Measurements from ENCODE around the gene MICB.

Gene MICB

DNA sequence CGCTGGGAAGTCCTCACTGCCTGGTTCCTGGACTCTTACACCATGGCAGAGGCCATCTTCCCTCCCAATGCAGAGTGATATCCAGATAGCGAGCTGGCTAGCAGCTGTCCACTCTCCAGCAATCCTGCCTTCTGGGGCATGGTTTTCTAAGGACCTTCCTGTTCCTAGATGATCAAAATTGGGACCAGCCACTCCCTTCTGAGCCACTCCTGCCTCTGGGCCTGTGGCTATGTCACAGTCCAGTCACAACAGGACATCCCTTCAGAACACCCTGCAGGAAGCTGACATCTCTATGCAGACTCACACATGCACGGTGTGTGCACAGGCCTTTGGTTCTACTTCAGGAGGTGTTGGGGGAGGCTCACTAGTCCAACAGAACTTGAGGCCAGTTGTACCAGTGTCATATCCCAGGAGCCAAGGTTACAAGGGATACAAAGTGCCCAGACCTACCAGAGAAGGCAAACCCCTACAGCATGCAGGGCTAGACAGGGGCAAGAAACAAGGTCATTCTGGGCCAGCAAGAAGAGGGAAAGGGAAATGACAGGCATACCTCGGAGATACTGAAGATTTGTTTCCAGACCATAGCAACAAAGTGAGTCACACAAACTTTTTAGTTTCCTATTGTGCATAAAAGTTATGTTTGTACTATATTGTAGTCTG is 28.1 kb downstream of the MICB start:
- H3K4me1 ChIP-seq (ENCODE audit: insufficient read depth, low read length): no peaks in the 10 kb centered on the region
- no peaks in the 10 kb centered on the region for H3K27me3 ChIP-seq (ENCODE audit: insufficient read depth, low read length)
- H3K9ac ChIP-seq (ENCODE audit: low read depth, low read length): no peak overlapping the region
- H3K27ac ChIP-seq (ENCODE audit: low read length): no peak overlapping the region
- peaks cover 19% of the 10 kb centered on the region for H3K36me3 ChIP-seq (ENCODE audit: insufficient read depth, low read depth, low read length)
- H3K9me3 ChIP-seq (ENCODE audit: insufficient read depth, low read depth, low read length): no peaks in the 10 kb centered on the region
- no peak overlapping the region for H3K4me3 ChIP-seq (ENCODE audit: low read length)

DNA sequence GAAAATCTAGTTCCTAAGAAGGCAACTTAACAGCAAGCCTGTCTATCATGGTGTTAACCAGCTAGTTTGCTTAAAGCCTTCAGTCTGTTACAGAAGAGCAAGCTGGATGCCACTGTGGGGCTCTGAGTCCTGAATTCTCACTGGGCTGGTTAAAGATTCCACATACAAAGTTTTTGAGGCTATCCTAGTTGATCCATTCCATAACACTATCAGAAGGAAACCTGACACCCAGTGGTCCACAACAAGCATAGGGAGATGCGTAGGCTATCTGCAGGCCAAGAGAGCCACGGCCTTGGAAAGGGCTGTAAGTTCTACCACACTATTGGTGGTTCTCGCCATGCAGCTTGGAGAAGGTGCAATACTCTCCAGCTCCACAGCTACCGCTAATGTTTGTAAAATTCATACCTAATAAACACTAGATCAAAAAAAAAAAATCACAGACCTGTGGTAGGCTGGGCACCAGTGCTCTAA is 30.4 kb downstream of the MICB start:
- no peak overlapping the region for H3K4me3 ChIP-seq (ENCODE audit: low read length)
- H3K36me3 ChIP-seq (ENCODE audit: insufficient read depth, low read depth, low read length): peaks cover 42% of the 10 kb centered on the region
- no peaks in the 10 kb centered on the region for H3K9me3 ChIP-seq (ENCODE audit: insufficient read depth, low read depth, low read length)
- H3K27me3 ChIP-seq (ENCODE audit: insufficient read depth, low read length): no peaks in the 10 kb centered on the region
- H3K27ac ChIP-seq (ENCODE audit: low read length): no peak overlapping the region
- no peaks in the 10 kb centered on the region for H3K4me1 ChIP-seq (ENCODE audit: insufficient read depth, low read length)
- no peak overlapping the region for H3K9ac ChIP-seq (ENCODE audit: low read depth, low read length)

- no peak within 1 kb of the TSS for H3K27ac ChIP-seq (ENCODE audit: low read length)
- H3K9me3 ChIP-seq (ENCODE audit: insufficient read depth, low read depth, low read length): no peaks in the 10 kb centered on the region
- H3K4me1 ChIP-seq (ENCODE audit: insufficient read depth, low read length): no peaks in the 10 kb centered on the region
- 0 out of 2 replicates have a peak within 1 kb of the TSS, but pooled peaks have one; percentile 15 for H3K9ac ChIP-seq (ENCODE audit: low read depth, low read length)
- no peak within 1 kb of the TSS for H3K4me3 ChIP-seq (ENCODE audit: low read length)
- no peaks in the 10 kb centered on the region for H3K27me3 ChIP-seq (ENCODE audit: insufficient read depth, low read length)
- peaks cover 47% of the 10 kb centered on the region for H3K36me3 ChIP-seq (ENCODE audit: insufficient read depth, low read depth, low read length)
These were observed 30.9 kb downstream of the MICB start, which contains the start of gene MCCD1 for GRCh38 chr6:31528821-31529328. TSS of gene MCCD1 (plus strand) at chr6:31528962. CDS start at chr6:31529015, 53 bp downstream.

- no peaks in the 10 kb centered on the region for H3K9me3 ChIP-seq (ENCODE audit: insufficient read depth, low read depth, low read length)
- H3K27me3 ChIP-seq (ENCODE audit: insufficient read depth, low read length): no peaks in the 10 kb centered on the region
- H3K4me3 ChIP-seq (ENCODE audit: low read length): no peak overlapping the region
- H3K36me3 ChIP-seq (ENCODE audit: insufficient read depth, low read depth, low read length): peaks cover 54% of the 10 kb centered on the region
- H3K4me1 ChIP-seq (ENCODE audit: insufficient read depth, low read length): no peaks in the 10 kb centered on the region
- H3K9ac ChIP-seq (ENCODE audit: low read depth, low read length): 0 out of 2 replicates have a peak overlapping the region, but pooled peaks have one; percentile 15
- no peak overlapping the region for H3K27ac ChIP-seq (ENCODE audit: low read length)
These were observed 31.6 kb downstream of the MICB start for GRCh38 chr6:31529329-31530150.

DNA sequence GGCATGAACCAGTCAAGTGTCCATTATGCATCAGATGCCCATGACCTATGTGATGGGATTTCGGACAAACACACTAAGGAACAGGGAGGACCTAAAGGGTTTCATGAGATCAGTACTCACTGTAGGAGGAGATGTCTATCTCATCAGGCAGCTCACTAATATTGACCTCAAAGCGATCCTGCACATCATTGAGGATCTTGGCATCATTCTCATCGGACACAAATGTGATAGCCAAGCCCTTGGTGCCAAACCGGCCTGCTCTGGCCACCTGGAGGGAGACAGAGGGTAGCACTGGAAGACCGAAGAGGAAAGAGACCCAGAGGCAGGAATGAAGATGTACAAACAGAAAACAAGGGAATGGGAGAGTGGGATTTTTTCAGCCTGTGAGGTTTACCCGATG is 32.7 kb downstream of the MICB start:
- no peaks in the 10 kb centered on the region for H3K9me3 ChIP-seq (ENCODE audit: insufficient read depth, low read depth, low read length)
- H3K27me3 ChIP-seq (ENCODE audit: insufficient read depth, low read length): no peaks in the 10 kb centered on the region
- peaks cover 65% of the 10 kb centered on the region for H3K36me3 ChIP-seq (ENCODE audit: insufficient read depth, low read depth, low read length)

GRCh38 chr6:31531162-31531561 is 33.2 kb downstream of the MICB start:
- H3K27ac ChIP-seq (ENCODE audit: low read length): no peak overlapping the region
- H3K4me1 ChIP-seq (ENCODE audit: insufficient read depth, low read length): no peaks in the 10 kb centered on the region
- H3K9me3 ChIP-seq (ENCODE audit: insufficient read depth, low read depth, low read length): no peaks in the 10 kb centered on the region
- H3K4me3 ChIP-seq (ENCODE audit: low read length): no peak overlapping the region
- peaks cover 70% of the 10 kb centered on the region for H3K36me3 ChIP-seq (ENCODE audit: insufficient read depth, low read depth, low read length)
- no peaks in the 10 kb centered on the region for H3K27me3 ChIP-seq (ENCODE audit: insufficient read depth, low read length)
- H3K9ac ChIP-seq (ENCODE audit: low read depth, low read length): no peak overlapping the region

More for the DNA sequence above, 32.7 kb downstream of the MICB start:
- no peak overlapping the region for H3K4me3 ChIP-seq (ENCODE audit: low read length)
- no peaks in the 10 kb centered on the region for H3K4me1 ChIP-seq (ENCODE audit: insufficient read depth, low read length)
- H3K9ac ChIP-seq (ENCODE audit: low read depth, low read length): no peak overlapping the region
- no peak overlapping the region for H3K27ac ChIP-seq (ENCODE audit: low read length)

GRCh38 chr6:31531771-31532643 is 34.1 kb downstream of the MICB start:
- no peak overlapping the region for H3K9ac ChIP-seq (ENCODE audit: low read depth, low read length)
- H3K9me3 ChIP-seq (ENCODE audit: insufficient read depth, low read depth, low read length): no peaks in the 10 kb centered on the region
- H3K36me3 ChIP-seq (ENCODE audit: insufficient read depth, low read depth, low read length): peaks cover 78% of the 10 kb centered on the region
- no peaks in the 10 kb centered on the region for H3K27me3 ChIP-seq (ENCODE audit: insufficient read depth, low read length)
- no peaks in the 10 kb centered on the region for H3K4me1 ChIP-seq (ENCODE audit: insufficient read depth, low read length)
- H3K4me3 ChIP-seq (ENCODE audit: low read length): no peak overlapping the region
- no peak overlapping the region for H3K27ac ChIP-seq (ENCODE audit: low read length)

DNA sequence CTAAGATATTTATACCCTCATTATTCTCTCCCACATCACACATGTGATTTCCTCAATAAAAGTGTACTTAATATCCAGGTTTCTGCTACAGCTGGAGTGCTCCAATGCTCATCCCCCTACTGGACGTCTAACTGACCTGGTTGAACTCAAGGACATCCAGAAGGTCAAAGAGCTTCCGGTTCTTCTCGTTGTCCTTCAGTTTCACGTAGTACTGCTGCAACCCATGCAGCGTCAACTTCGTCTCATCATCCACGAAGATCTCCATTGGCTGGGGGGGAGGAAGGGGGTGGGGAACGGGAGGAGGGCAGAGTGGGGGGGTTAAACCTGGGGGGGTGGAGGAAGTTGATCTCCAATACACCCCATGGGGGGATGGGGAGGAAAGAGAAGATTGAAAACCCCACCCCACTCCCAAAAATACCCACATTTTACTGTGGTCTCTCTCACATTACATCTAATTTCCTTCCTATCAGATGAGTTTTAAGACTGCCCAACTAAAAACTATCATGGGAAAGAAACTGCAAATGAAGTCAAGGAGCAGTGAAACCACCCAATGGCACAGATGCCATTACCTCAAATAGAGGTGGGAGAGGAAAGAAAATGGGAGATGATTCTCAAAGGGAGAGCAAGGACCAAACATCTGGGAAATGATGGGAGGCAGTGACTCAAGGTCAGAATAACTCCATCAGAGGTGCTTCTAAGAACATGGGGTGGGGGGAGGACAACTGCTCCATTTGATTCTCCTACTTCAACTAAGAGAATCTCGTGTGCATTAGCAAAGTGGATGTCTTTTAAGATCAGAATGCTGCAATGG is 34.9 kb downstream of the MICB start:
- no peaks in the 10 kb centered on the region for H3K4me1 ChIP-seq (ENCODE audit: insufficient read depth, low read length)
- H3K4me3 ChIP-seq (ENCODE audit: low read length): no peak overlapping the region
- no peaks in the 10 kb centered on the region for H3K27me3 ChIP-seq (ENCODE audit: insufficient read depth, low read length)
- no peaks in the 10 kb centered on the region for H3K9me3 ChIP-seq (ENCODE audit: insufficient read depth, low read depth, low read length)
- no peak overlapping the region for H3K27ac ChIP-seq (ENCODE audit: low read length)
- H3K9ac ChIP-seq (ENCODE audit: low read depth, low read length): no peak overlapping the region
- peaks cover 87% of the 10 kb centered on the region for H3K36me3 ChIP-seq (ENCODE audit: insufficient read depth, low read depth, low read length)

- H3K36me3 ChIP-seq (ENCODE audit: insufficient read depth, low read depth, low read length): peaks cover 93% of the 10 kb centered on the region
- H3K4me1 ChIP-seq (ENCODE audit: insufficient read depth, low read length): no peaks in the 10 kb centered on the region
- H3K27ac ChIP-seq (ENCODE audit: low read length): no peak overlapping the region
- no peaks in the 10 kb centered on the region for H3K9me3 ChIP-seq (ENCODE audit: insufficient read depth, low read depth, low read length)
- H3K4me3 ChIP-seq (ENCODE audit: low read length): no peak overlapping the region
- H3K9ac ChIP-seq (ENCODE audit: low read depth, low read length): no peak overlapping the region
- no peaks in the 10 kb centered on the region for H3K27me3 ChIP-seq (ENCODE audit: insufficient read depth, low read length)
These were observed 35.5 kb downstream of the MICB start for GRCh38 chr6:31533455-31533841.

GRCh38 chr6:31534011-31534410 is 36.1 kb downstream of the MICB start:
- peaks cover 98% of the 10 kb centered on the region for H3K36me3 ChIP-seq (ENCODE audit: insufficient read depth, low read depth, low read length)
- no peak overlapping the region for H3K4me3 ChIP-seq (ENCODE audit: low read length)
- no peaks in the 10 kb centered on the region for H3K9me3 ChIP-seq (ENCODE audit: insufficient read depth, low read depth, low read length)
- H3K4me1 ChIP-seq (ENCODE audit: insufficient read depth, low read length): peaks cover 1% of the 10 kb centered on the region; the same call in 1 of the 2 replicates
- H3K9ac ChIP-seq (ENCODE audit: low read depth, low read length): no peak overlapping the region
- H3K27ac ChIP-seq (ENCODE audit: low read length): no peak overlapping the region
- H3K27me3 ChIP-seq (ENCODE audit: insufficient read depth, low read length): no peaks in the 10 kb centered on the region
